K562 (cell line): ENCODE measurements around the gene PIK3C2B. TPM values are rescaled to one million over a fixed set of nuclear protein-coding genes. Genes with fewer than 3 reads are reported as not detected.

ENCODE experiments used
- CHAMP1 ChIP-seq: fragments of 450-650 bp; IDR thresholded peaks from 2 replicates; pipeline ENCODE4 v1.6.1; 2016; ENCODE audit warnings: mild to moderate bottlenecking
- GATAD2A ChIP-seq: fragments of 450-650 bp; IDR thresholded peaks from 2 replicates; pipeline ENCODE4 v1.6.1; 2017
- HDAC2 ChIP-seq: fragments of 450-650 bp; IDR thresholded peaks from 2 replicates; pipeline ENCODE4 v1.6.1; 2016; ENCODE audit warnings: mild to moderate bottlenecking
- HMG20B ChIP-seq: fragments of 250-450 bp; sonication (Bioruptor Pico); IDR thresholded peaks from 2 replicates; pipeline ENCODE4 v1.5.0; 2021; ENCODE audit warnings: mild to moderate bottlenecking
- IFI16 ChIP-seq: fragments of 250-450 bp; sonication (Bioruptor Pico); IDR thresholded peaks from 2 replicates; pipeline ENCODE4 v2.1.2; 2022; ENCODE audit warnings: mild to moderate bottlenecking, inconsistent platforms
- NELFE ChIP-seq: IDR thresholded peaks from 2 replicates; pipeline ENCODE4 v1.6.1; 2011; ENCODE audit warnings: mild to moderate bottlenecking; ENCODE audit not compliant: insufficient read depth, insufficient read length
- RAD21 ChIP-seq, 2 experiments: fragments of 250-450 bp in 1 of 2; fragments of 450-650 bp in 1 of 2; sonication (Bioruptor Pico) in 1 of 2; formaldehyde crosslinking in 1 of 2; IDR thresholded peaks in 1 of 2; conservative IDR thresholded peaks in 1 of 2; 2 replicates each; pipeline versions ENCODE4 v1.4.0 to v1.8.0; 2020 to 2022; ENCODE audit warnings: mild to moderate bottlenecking in 2 of 2, moderate library complexity in 1 of 2
- RBM17 ChIP-seq: fragments of 200-400 bp; formaldehyde crosslinking; IDR thresholded peaks from 2 replicates; pipeline ENCODE4 v1.6.1; 2017; ENCODE audit warnings: low read depth, mild to moderate bottlenecking, low read length, borderline replicate concordance
- RFX5 ChIP-seq: IDR thresholded peaks from 2 replicates; pipeline ENCODE4 v1.6.1; 2011; ENCODE audit warnings: low read depth, mild to moderate bottlenecking, improper control_type of control experiment, low read length
- TRIM28 ChIP-seq: fragments of 450-650 bp; IDR thresholded peaks from 2 replicates; pipeline ENCODE4 v1.6.1; 2017
- TSHZ1 ChIP-seq: fragments of 250-450 bp; sonication (Bioruptor Pico); IDR thresholded peaks from 2 replicates; pipeline ENCODE4 v1.4.0; 2020; ENCODE audit warnings: mild to moderate bottlenecking, moderate library complexity
- ZBTB1 ChIP-seq: sonication (generic); formaldehyde crosslinking; IDR thresholded peaks from 2 replicates; pipeline ENCODE4 v1.8.1; 2023; ENCODE audit warnings: missing genetic modification reagents, low read depth, mild to moderate bottlenecking, borderline replicate concordance
- ZNF217 ChIP-seq: sonication (generic); formaldehyde crosslinking; IDR thresholded peaks from 2 replicates; pipeline ENCODE4 v1.8.0; 2022; ENCODE audit warnings: mild to moderate bottlenecking, missing genetic modification reagents
- ZNF347 ChIP-seq: fragments of 450-650 bp; formaldehyde crosslinking; IDR thresholded peaks from 2 replicates; pipeline ENCODE4 v1.4.0; 2020; ENCODE audit warnings: low read depth, mild to moderate bottlenecking, moderate library complexity
- ZNF764 ChIP-seq: fragments of 250-450 bp; sonication (Bioruptor Pico); IDR thresholded peaks from 2 replicates; pipeline ENCODE4 v1.4.0; 2020; ENCODE audit warnings: low read depth, mild to moderate bottlenecking, moderate library complexity
- polyA plus RNA-seq, 8 experiments: library from polyadenylated mRNA; depleted of rRNA in 4 of 8; stranded (reverse) in 5 of 8; unstranded in 3 of 8; fragments of >200 nt; fragmentation: Nextera tagmentation in 2 of 8; fragmentation: Illumina TruSeq in 1 of 8; extraction: Ambion mirVana in 2 of 8; extraction: Trizol in 1 of 8; gene quantifications; 2 replicates each; pipeline versions ENCODE4 v1.2.1 to v1.2.3, GENCODE V29; 2011 to 2014; ENCODE audit warnings: inconsistent platforms in 1 of 8, missing spikeins in 1 of 8
- total RNA-seq, 7 experiments: library from RNA; depleted of rRNA in 6 of 7; stranded (reverse); fragments of >200 nt in 6 of 7; fragmentation: Illumina TruSeq in 2 of 7; extraction: Trizol in 2 of 7; gene quantifications; 2 replicates each; pipeline versions ENCODE4 v1.2.1 to v1.2.3, GENCODE V29; 2011 to 2021; ENCODE audit warnings: low replicate concordance in 1 of 7
- TF ChIP-seq, protein P1 (sequence below): sonication (generic); formaldehyde crosslinking; IDR thresholded peaks from 2 replicates; pipeline ENCODE4 v1.8.0; 2023; ENCODE audit warnings: mild to moderate bottlenecking, missing genetic modification reagents
- TF ChIP-seq, protein P2 (sequence below): IDR thresholded peaks from 2 replicates; pipeline ENCODE4 v1.6.1; 2012; ENCODE audit warnings: low read depth, low read length, improper control_type of control experiment, borderline replicate concordance
- TF ChIP-seq, protein P3 (sequence below): fragments of 450-650 bp; formaldehyde crosslinking; IDR thresholded peaks from 2 replicates; pipeline ENCODE4 v1.4.0; 2022; ENCODE audit warnings: mild to moderate bottlenecking, moderate library complexity

Gene PIK3C2B
- total and polyA plus RNA-seq, 9 of the 15 experiments (the other 6 are each of a cell fraction or from before 2014, with no cell fraction given), result 0.10 to 2.9 (median 0.72) TPM

DNA sequence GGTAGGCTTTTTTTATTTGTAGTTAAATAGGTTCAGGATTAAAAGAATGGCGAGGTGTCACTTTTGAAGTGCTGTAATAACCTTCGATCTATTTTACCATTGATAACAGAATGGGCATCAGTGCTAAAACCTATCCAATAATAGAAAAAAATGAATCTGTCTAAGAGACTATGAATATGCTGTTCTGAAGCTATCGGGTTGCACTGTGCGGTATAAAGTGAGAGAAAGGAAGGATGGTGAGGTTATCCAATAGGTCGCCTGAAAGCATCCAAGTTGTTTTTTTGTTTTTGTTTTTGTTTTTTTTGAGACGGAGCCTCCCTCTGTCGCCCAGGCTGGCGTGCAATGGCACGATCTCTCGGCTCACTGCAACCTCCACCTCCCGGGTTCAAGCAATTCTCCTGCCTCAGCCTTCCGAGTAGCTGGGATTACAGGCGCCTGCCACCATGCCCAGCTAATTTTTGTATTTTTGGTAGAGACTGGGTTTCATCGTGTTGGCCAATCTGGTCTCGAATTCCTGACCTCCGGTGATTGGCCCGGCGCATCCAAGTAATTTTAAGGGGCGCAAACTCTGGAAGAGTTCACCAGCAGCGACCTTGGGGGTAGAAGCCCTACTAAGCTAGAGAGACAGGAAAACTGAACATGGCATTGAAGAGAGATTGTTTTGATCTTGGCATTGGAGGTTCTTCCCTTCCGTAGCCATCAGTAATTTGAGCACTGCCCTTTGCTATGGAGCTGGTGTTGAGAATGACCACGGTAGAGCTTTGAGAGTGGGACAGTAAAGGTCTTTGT is 12.9 kb upstream of the PIK3C2B start (continued):
- TF ChIP-seq ZBTB1 (CRISPR knock-in tag) (no peak), TSHZ1 (CRISPR knock-in tag) (no peak), TRIM28 (no peak; the same call in 1 of the 2 replicates), IFI16 (CRISPR knock-in tag) (no peak), RAD21 (CRISPR knock-in tag; conservative IDR thresholded peaks at IDR 0.05 in 1 of 2, IDR thresholded peaks at IDR 0.05 in 1 of 2) (no peak), CHAMP1 (no peak), GATAD2A (peak; percentile 10; the same call in 1 of the 2 replicates), RBM17 (no peak), ZNF217 (no peak), NELFE (no peak), RFX5 (no peak), ZNF347 (no peak), HDAC2 (peak; percentile 1; the same call in 1 of the 2 replicates), ZNF764 (CRISPR knock-in tag) (no peak), HMG20B (CRISPR knock-in tag) (no peak)
- TF ChIP-seq, protein P1, sequence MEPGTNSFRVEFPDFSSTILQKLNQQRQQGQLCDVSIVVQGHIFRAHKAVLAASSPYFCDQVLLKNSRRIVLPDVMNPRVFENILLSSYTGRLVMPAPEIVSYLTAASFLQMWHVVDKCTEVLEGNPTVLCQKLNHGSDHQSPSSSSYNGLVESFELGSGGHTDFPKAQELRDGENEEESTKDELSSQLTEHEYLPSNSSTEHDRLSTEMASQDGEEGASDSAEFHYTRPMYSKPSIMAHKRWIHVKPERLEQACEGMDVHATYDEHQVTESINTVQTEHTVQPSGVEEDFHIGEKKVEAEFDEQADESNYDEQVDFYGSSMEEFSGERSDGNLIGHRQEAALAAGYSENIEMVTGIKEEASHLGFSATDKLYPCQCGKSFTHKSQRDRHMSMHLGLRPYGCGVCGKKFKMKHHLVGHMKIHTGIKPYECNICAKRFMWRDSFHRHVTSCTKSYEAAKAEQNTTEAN, result no peak
- TF ChIP-seq, protein P2, sequence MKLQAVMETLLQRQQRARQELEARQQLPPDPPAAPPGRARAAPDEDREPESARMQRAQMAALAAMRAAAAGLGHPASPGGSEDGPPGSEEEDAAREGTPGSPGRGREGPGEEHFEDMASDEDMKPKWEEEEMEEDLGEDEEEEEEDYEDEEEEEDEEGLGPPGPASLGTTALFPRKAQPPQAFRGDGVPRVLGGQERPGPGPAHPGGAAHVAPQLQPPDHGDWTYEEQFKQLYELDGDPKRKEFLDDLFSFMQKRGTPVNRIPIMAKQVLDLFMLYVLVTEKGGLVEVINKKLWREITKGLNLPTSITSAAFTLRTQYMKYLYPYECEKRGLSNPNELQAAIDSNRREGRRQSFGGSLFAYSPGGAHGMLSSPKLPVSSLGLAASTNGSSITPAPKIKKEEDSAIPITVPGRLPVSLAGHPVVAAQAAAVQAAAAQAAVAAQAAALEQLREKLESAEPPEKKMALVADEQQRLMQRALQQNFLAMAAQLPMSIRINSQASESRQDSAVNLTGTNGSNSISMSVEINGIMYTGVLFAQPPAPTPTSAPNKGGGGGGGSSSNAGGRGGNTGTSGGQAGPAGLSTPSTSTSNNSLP, result 0 out of 2 replicates have a peak, but pooled peaks have one; percentile 50
- TF ChIP-seq, protein P3, sequence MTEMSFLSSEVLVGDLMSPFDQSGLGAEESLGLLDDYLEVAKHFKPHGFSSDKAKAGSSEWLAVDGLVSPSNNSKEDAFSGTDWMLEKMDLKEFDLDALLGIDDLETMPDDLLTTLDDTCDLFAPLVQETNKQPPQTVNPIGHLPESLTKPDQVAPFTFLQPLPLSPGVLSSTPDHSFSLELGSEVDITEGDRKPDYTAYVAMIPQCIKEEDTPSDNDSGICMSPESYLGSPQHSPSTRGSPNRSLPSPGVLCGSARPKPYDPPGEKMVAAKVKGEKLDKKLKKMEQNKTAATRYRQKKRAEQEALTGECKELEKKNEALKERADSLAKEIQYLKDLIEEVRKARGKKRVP, result no peak
